Mucosa of rectum (tissue), 2 donors: ENCODE measurements around the gene TNIK.

Experiments
- H3K27ac ChIP-seq, 2 donors: one replicate each; pipeline ENCODE4 v1.7.0; 2013; ENCODE audit warnings: inconsistent platforms in 2 of 2, low read depth in 2 of 2, low read length in 2 of 2
- H3K27me3 ChIP-seq, 2 donors: one replicate each; pipeline ENCODE4 v1.7.0; 2013; ENCODE audit warnings: low read length in 2 of 2; ENCODE audit not compliant: control insufficient read depth in 2 of 2, insufficient read depth in 2 of 2
- H3K36me3 ChIP-seq, 2 donors: one replicate each; pipeline ENCODE4 v1.7.0; 2013; ENCODE audit warnings: low read length in 2 of 2; ENCODE audit not compliant: control insufficient read depth in 2 of 2, insufficient read depth in 2 of 2
- H3K4me1 ChIP-seq, 2 donors: one replicate each; pipeline ENCODE4 v1.7.0; 2013; ENCODE audit warnings: low read length in 2 of 2, mild to moderate bottlenecking in 1 of 2; ENCODE audit not compliant: control insufficient read depth in 2 of 2, insufficient read depth in 2 of 2
- H3K4me3 ChIP-seq, 2 donors: one replicate each; pipeline ENCODE4 v1.7.0; 2013; ENCODE audit warnings: low read length in 2 of 2
- H3K9ac ChIP-seq, 2 donors: one replicate each; pipeline ENCODE4 v1.7.0; 2013; ENCODE audit warnings: low read length in 2 of 2, low read depth in 1 of 2, mild to moderate bottlenecking in 1 of 2
- H3K9me3 ChIP-seq, 2 donors: one replicate each; pipeline ENCODE4 v1.7.0; 2013; ENCODE audit warnings: low read length in 2 of 2; ENCODE audit not compliant: control insufficient read depth in 2 of 2
- donor health status: healthy.
- donor health status: Normal muscosa, but diverticular disease.

The TNIK gene

DNA sequence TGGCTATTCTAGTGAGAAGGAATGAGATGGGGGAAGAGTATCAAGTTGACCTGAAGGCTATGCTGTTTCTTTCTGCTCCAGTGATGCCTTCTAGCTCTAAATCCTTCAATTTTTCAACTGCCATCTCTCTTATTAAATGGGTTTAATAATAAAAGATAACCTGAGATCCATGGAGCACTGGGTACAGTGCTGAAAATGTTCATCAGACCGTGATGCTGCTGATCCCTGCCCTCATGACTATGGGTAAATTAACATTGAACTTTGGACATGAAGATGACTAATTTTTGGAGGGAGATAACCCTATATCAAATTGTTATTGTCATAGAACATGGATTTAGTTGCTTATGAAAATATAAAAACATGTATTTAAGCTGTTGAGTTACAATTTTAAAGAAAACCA is 406.0 kb downstream of the TNIK start:
- Histone ChIP-seq H3K9me3 (no peaks in the 10 kb centered on the region), H3K9ac (no peak overlapping the region), H3K4me1 (peaks cover 0 to 5% of the 10 kb centered on the region in 2 donors), H3K27ac (no peak overlapping the region), H3K36me3 (no peaks in the 10 kb centered on the region), H3K27me3 (no peaks in the 10 kb centered on the region), H3K4me3 (no peak overlapping the region)

DNA sequence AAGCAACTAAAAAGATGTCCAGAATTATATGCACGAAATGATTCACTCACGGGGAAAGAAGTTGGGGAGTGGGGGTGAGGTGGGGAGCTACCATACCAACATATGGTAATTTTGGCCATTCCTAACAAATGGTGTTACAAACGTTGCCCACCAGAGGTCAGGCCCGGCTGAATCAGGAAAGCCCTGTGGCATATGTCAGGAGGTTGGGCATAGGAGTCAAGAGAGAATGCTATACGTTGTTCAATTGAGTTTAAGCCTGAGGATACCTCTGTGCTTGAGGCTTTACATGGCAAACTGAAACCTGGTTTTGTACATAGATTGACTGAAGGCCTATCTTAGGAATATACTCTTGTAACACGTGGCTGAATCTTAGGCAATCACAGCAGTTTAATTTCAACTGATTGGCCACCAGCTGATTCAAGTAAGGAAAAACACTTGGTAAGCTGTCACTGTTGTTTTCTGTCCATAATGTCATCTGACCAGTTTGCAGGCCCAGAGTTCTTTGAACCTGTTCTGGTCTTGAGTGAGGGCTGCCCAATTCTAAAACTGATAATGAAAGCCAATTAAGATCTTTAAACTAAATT is 410.3 kb downstream of the TNIK start:
- H3K36me3 ChIP-seq: no peaks in the 10 kb centered on the region
- no peak overlapping the region for H3K4me3 ChIP-seq
- H3K9ac ChIP-seq: no peak overlapping the region
- H3K4me1 ChIP-seq: no peaks in the 10 kb centered on the region
- H3K27ac ChIP-seq: no peak overlapping the region
- no peaks in the 10 kb centered on the region for H3K27me3 ChIP-seq
- H3K9me3 ChIP-seq: no peaks in the 10 kb centered on the region

DNA sequence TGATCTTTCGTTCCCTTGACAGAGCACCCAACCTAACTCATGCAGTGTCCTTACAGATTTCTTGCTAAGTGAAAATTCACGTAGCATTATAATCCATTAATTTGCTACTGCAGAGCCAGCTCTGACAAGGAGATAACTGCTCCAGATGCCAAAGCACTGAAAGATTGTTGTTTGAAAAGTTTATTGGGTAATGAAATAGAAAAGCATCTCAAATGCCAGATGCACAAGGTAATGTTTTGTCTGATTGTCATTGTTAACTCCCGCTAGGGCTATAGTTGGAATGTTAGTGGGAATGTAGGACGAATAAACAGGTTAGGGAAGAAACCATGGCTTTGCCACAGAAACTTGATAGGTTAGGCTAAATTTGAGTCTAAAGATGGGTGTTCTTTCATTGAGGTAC is 413.4 kb downstream of the TNIK start:
- H3K9ac ChIP-seq: no peak overlapping the region
- H3K27me3 ChIP-seq: no peaks in the 10 kb centered on the region
- H3K4me1 ChIP-seq: no peaks in the 10 kb centered on the region
- no peak overlapping the region for H3K4me3 ChIP-seq
- no peak overlapping the region for H3K27ac ChIP-seq
- H3K9me3 ChIP-seq: no peaks in the 10 kb centered on the region
- no peaks in the 10 kb centered on the region for H3K36me3 ChIP-seq

DNA sequence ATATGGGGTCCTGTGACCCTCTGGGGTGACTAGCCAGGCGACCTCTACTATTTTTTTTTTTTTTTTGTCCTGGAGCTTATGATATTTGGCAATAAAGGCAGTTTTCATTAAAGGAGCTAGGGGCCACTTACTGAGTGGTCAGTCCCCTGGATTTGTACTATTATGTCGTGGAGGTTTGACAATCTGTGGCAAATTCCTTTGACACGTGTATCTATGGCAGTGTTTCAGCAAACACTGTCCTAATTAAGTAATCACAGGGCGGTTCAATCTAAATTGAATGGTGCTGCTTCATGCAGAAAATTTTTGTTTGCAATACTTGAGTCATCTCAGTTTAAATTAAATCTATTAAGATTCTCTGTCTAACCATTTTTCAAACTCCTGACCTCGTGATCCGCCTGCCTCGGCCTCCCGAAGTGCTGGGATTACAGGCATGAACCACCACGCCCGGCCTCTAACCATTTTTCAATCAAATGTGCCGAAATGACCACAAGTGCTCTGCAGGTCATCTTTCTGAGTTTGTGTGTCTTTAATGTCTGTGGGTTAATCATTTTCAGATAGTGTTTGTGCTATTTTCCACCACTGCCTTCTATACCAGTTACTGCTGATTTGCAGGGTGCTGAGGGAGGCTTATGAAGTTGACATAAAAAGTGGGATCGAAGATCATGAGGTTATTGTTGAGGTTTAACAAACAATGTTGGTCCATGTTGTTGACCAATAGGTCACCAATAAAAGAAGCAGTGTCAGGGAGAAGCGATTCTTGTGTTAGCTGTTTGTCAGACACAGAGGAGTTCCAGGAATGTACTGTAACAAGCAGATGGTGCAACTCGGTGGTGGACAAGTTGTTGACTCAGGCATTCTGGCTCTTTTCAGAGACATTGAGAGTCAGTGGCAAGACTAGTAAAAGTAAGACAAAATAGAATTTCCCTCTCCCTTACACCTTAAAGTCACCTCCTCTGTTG is 415.1 kb downstream of the TNIK start:
- H3K9ac ChIP-seq: no peak overlapping the region

DNA sequence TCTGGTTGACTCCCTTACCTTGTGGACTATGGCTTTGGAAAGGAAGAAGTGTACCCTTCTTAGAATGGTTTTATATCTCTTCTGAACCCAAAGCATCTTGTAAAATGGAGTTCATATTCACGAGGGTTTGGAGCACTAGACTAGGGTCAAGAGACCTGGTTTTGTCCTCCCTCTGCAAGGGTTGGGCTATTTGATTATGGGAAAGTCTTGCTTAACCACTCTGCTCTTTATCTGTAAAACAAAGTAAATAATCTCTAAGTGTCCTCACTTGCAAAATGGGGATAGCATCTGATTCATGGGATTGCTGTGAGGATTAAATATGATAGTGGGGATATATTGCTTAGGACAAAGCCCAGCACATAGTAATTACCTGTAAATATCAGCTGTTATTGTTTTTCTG is 415.8 kb downstream of the TNIK start:
- no peaks in the 10 kb centered on the region for H3K36me3 ChIP-seq
- no peak overlapping the region for H3K4me3 ChIP-seq
- no peak overlapping the region for H3K27ac ChIP-seq
- no peak overlapping the region for H3K9ac ChIP-seq
- no peaks in the 10 kb centered on the region for H3K9me3 ChIP-seq
- H3K4me1 ChIP-seq: no peaks in the 10 kb centered on the region
- no peaks in the 10 kb centered on the region for H3K27me3 ChIP-seq

More for the DNA sequence above, 415.1 kb downstream of the TNIK start:
- H3K27ac ChIP-seq: no peak overlapping the region
- H3K4me3 ChIP-seq: no peak overlapping the region
- no peaks in the 10 kb centered on the region for H3K4me1 ChIP-seq
- no peaks in the 10 kb centered on the region for H3K36me3 ChIP-seq
- H3K27me3 ChIP-seq: no peaks in the 10 kb centered on the region
- H3K9me3 ChIP-seq: no peaks in the 10 kb centered on the region

DNA sequence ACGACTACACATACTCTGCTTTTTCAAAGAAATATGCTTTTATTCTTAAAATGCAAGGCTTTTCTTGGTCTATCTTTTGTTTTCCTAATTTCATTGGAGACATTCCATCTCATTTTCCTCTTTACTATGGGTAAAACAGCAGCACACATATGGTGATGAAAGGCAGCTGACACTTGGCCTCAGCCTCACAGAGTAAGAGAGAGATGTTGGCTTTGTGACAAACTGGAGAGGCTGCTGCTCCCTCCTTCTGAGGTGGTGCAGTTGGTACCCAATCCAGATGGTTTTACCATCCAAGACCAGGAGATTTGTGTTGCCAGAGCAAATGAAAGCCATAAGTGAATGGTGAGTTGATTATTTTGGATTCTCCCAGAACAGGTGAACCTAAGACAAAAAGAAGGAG is 420.5 kb downstream of the TNIK start:
- no peak overlapping the region for H3K4me3 ChIP-seq
- no peak overlapping the region for H3K27ac ChIP-seq
- no peaks in the 10 kb centered on the region for H3K4me1 ChIP-seq
- no peaks in the 10 kb centered on the region for H3K9me3 ChIP-seq
- H3K27me3 ChIP-seq: no peaks in the 10 kb centered on the region
- no peak overlapping the region for H3K9ac ChIP-seq
- H3K36me3 ChIP-seq: no peaks in the 10 kb centered on the region

DNA sequence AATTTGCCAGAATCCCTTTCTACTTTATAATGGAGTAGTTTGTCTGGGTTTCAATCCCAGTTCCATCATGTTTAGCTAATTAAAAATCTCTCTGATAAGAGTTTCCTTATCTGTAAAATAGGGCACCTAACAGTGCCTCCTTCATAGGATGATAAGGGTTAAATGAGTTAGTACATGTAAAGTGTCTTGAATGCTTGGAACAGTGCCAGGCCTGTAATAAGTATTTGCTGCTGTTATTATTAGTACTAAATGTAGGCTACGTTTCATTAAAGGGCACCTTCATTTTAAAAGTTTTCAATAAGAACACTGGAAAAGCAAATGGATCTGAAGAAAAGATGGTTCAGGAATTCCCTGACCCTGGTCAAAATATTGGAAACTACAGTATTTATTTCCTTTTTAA is 421.9 kb downstream of the TNIK start:
- Histone ChIP-seq H3K9me3 (no peaks in the 10 kb centered on the region), H3K27me3 (no peaks in the 10 kb centered on the region), H3K4me1 (no peaks in the 10 kb centered on the region), H3K4me3 (no peak overlapping the region), H3K27ac (no peak overlapping the region), H3K36me3 (no peaks in the 10 kb centered on the region), H3K9ac (no peak overlapping the region)

DNA sequence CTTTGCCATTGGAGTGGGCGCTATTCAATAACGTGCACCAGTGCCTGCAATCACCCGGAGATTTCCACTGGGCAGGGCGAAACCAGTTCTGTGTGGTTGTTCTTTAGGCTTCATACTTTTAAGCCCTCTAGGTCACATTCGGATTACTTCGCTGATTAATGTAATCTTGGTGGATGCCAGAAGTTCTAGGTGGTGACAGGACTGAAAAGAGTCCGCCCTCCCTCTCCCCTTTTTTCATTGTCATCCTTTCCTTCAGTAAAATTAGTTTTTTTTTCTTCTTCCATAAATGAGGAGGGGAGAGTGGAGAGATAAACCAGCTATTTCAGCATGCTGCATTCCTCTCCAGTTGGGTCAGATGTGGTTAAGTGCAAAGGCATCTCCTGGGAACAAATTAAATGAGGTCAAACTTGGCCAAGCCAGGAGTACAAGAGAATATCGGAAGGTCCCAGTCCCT is 431.4 kb downstream of the TNIK start:
- Histone ChIP-seq H3K27me3 (peaks cover 0 to 11% of the 10 kb centered on the region in 2 donors), H3K9ac (no peak overlapping the region), H3K27ac (no peak overlapping the region), H3K4me3 (peak overlapping the region; percentile 36 to 61), H3K36me3 (no peaks in the 10 kb centered on the region), H3K4me1 (peaks cover 0 to 2% of the 10 kb centered on the region in 2 donors), H3K9me3 (no peaks in the 10 kb centered on the region)

DNA sequence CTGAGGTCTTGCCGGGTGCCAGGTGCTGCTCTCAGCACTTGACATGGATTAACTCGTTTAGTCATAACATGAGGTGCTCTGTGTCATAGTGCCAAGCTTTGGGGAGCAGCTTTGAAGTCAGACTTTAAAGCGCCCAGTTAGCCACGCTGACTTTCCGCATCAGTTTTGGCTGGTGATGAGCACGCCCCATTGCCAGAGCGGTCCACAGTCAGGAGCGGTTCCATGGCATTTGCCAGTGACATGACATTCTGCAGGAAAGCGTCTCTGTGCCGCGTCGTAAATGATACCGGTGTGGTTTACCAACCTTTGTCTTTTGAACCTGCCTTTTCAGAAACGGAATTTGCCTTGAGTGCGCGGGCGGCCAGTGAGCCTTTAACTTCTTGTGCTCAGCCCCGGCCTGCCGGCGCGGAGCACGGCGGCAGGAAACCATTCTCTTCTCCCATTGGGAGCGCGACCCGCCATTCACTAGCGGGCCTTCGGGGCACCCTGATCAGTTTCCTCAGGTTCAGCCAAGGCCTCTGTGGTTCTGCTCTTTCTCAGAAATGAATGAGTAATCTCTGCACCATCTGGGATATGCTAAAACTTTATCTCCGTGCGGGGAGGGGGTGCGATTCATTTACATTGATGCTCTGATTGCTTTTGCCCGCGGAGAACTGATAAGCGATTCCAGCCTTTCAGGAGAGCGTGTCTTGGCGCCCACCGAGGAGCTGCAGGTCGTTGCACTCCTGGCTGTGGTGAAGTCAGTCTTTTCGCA is 432.0 kb downstream of the TNIK start:
- Histone ChIP-seq H3K27ac (no peak overlapping the region), H3K4me3 (peak overlapping the region; percentile 36 to 61), H3K36me3 (no peaks in the 10 kb centered on the region), H3K9ac (no peak overlapping the region), H3K4me1 (peaks cover 0 to 2% of the 10 kb centered on the region in 2 donors), H3K27me3 (peaks cover 0 to 11% of the 10 kb centered on the region in 2 donors), H3K9me3 (no peaks in the 10 kb centered on the region)
